NCI-H526 (cell line): Measurements from ENCODE around the gene KLF6.

Source experiments
- DNase-seq, 2 experiments: peaks; one replicate each; lab custom pipeline; 2025; lab: John Stamatoyannopoulos, UW

Gene KLF6

DNA sequence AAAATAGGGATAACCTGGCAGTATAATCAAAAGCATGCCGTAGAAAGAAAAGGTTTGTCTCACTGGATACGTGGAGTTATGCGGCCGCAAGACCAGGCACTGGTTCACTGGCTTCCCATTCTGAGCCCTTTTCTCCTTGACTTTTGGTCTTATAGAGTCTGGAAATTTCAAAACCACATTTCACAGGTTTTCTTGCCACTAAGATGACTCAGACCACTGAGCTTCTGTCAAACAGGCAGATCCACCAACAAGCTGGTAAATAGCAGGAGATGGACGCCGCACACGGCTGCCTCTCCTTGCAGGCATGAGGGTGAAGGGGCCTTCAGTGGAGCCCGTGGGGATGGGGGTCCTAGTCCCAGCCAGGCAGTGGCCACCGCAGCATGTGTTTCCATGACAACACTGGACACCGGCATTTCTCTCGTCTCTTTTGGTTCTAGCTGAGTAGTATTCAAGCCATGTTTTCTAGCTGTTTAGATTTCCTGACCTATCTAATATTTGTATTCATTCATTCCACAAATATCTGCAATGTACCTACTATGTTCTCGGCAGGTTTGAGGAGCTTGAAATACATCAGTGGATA lies 55.5 kb downstream of the KLF6 start:
- no peak for DNase-seq

DNA sequence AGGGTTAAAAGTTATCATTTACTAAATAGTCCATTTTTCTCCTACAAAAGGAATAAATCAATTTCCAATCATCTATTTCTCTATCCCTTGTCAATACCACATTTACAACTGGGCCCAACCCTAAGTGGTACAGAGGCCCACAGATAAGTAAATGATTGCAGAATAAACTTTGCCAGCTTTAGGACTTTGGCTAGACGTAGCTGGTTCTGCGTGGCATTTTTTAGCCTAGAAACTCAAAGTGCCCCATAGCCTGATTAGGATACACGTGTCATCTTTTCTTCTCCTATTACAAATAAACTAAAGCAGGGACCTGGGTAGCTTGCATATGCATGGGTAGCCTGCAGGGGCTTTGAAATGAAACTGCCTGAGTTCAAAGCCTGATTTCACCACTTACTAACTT lies 56.4 kb downstream of the KLF6 start:
- no peak for DNase-seq

DNA sequence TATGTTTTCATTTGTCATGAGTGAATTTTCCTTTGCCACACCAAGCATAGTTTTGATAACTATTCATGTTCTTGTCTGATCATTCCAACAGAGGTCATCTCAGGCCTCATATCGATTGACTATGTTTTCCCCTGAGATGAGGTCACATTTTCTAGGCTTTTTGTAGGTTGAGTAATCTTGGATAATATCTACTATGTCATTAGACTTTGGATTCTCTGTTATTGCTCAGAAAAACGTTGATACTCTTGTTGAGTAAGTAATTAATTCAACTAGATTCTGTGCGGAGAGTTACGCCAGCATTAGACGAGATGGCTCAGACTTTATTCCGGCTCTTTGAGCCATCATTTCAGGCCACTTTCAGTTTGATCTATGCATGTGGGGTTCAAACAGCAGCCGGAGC lies 57.7 kb downstream of the KLF6 start:
- DNase-seq, result no peak
